Panc1 (cell line): Measurements from ENCODE around the gene SEM1. TPM values are rescaled to one million over a fixed set of nuclear protein-coding genes. Genes with fewer than 3 reads are reported as not detected.

Source experiments
- ATAC-seq: fragments of 200-7000 bp; cut with Tn5 transposase; 2 replicates; pipeline ENCODE4 v1.9.1; 2020; ENCODE audit warnings: mild to moderate bottlenecking, moderate library complexity
- BruUV-seq: library from RNA; stranded (reverse); fragments of 400-500 nt; replicated peaks from 2 replicates; lab custom pipeline; 2021; lab: Mats Ljungman, UMichigan
- CTCF ChIA-PET: fragments of 300-600 bp; sonication (Branson Sonifier 250); formaldehyde crosslinking; loops from one replicate; lab custom pipeline; 2022; ENCODE audit warnings: antibody characterized with exemption; lab: Charles Lee
- POLR2A ChIA-PET: fragments of 300-600 bp; sonication (Branson Sonifier 250); formaldehyde crosslinking; loops from one replicate; lab custom pipeline; 2022; ENCODE audit warnings: antibody characterized with exemption; lab: Charles Lee
- DNase-seq: peaks from one replicate; pipeline ENCODE4 v3.0.0-alpha.2; 2010; ENCODE audit warnings: low read depth, low spot score
- H3K27ac ChIP-seq: 2 replicates; pipeline ENCODE4 v1.5.1; 2011; ENCODE audit warnings: mild to moderate bottlenecking, low read length, inconsistent platforms
- H3K27me3 ChIP-seq: fragments of 200-500 bp; sonication (Bioruptor generic); 2 replicates; pipeline ENCODE4 v1.6.0; 2014; ENCODE audit warnings: low read length, inconsistent platforms; ENCODE audit not compliant: control insufficient read depth, insufficient read depth
- H3K36me3 ChIP-seq: fragments of 200-500 bp; sonication (Bioruptor generic); 2 replicates; pipeline ENCODE4 v1.5.1; 2014; ENCODE audit warnings: inconsistent platforms, mild to moderate bottlenecking, low read length, moderate library complexity; ENCODE audit not compliant: control insufficient read depth, insufficient read depth
- H3K4me1 ChIP-seq: 2 replicates; pipeline ENCODE4 v1.5.1; 2011; ENCODE audit warnings: inconsistent platforms, mild to moderate bottlenecking, low read length, moderate library complexity; ENCODE audit not compliant: control insufficient read depth, insufficient read depth
- H3K4me3 ChIP-seq, 2 experiments: 2 replicates each; pipeline ENCODE4 v1.5.1; 2011 to 2012; ENCODE audit warnings: low read depth in 2 of 2, low read length in 2 of 2, mild to moderate bottlenecking in 2 of 2, inconsistent platforms in 1 of 2, moderate library complexity in 1 of 2
- H3K9me3 ChIP-seq: fragments of 200-500 bp; sonication (Bioruptor generic); 2 replicates; pipeline ENCODE4 v1.5.1; 2014; ENCODE audit warnings: low read depth, mild to moderate bottlenecking, inconsistent platforms, low read length, moderate library complexity; ENCODE audit not compliant: control insufficient read depth, insufficient read depth
- POLR2AphosphoS5 ChIP-seq: IDR thresholded peaks from 2 replicates; pipeline ENCODE4 v1.6.1; 2012; ENCODE audit warnings: mild to moderate bottlenecking, low read depth, low read length, moderate library complexity
- SIN3A ChIP-seq: IDR thresholded peaks from 2 replicates; pipeline ENCODE4 v1.6.1; 2012; ENCODE audit warnings: low read depth, mild to moderate bottlenecking, low read length, moderate library complexity, borderline replicate concordance; ENCODE audit not compliant: insufficient read depth
- TCF7L2 ChIP-seq: IDR thresholded peaks from 2 replicates; pipeline ENCODE4 v1.6.1; 2011; ENCODE audit warnings: mild to moderate bottlenecking, low read depth, low read length, inconsistent platforms
- in situ Hi-C: cut with HindIII; loops from 2 replicates; pipeline ENCODE4 v1.10.0; 2016; ENCODE audit warnings: low sequenced_read_pairs, low pct_unique_long_range_greater_than_20kb
- intact Hi-C: fragments of 100-400 bp; cut with micrococcal nuclease; formaldehyde crosslinking; loops from one replicate; pipeline ENCODE4 v1.10.0; 2022; ENCODE audit not compliant: unreplicated experiment
- total RNA-seq: library from RNA; stranded (reverse); gene quantifications from one replicate; pipeline ENCODE4 v1.2.1, GENCODE V29; 2021; ENCODE audit not compliant: unreplicated experiment
- TF ChIP-seq, protein P1 (sequence below): fragments of 450-650 bp; IDR thresholded peaks from 2 replicates; pipeline ENCODE4 v1.5.1; 2017; ENCODE audit warnings: mild to moderate bottlenecking
- TF ChIP-seq, protein P2 (sequence below), 2 experiments: IDR thresholded peaks; 2 replicates each; pipeline ENCODE4 v1.6.1; 2011 to 2012; ENCODE audit warnings: low read depth in 2 of 2, control low read depth in 1 of 2, low read length in 1 of 2, mild to moderate bottlenecking in 1 of 2, moderate library complexity in 1 of 2; ENCODE audit not compliant: insufficient read depth in 1 of 2

SEM1 gene
- total RNA-seq, 1 experiment from 2014 or later, result 67.8 TPM

DNA sequence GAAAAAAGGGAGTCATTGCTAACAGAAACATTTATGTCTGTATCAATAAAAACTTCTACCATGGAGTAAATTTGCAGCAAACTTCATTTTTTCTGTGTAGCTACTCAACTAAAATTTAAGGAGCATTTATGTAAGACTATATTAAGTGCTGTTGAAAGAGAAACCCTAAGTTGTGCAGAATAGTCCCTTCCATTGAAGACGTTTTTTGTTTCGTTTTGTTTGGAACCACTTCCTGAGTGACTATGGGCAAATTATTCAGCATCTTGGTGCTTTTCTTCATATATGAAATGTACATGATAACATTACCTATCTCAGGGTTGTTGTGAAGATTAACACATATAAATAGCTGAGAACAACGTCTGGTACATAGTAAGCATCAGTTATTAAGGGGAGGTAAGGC, 24.3 kb downstream of the SEM1 start:
- Histone ChIP-seq H3K36me3 (peaks cover 7% of the 10 kb centered on the region; the same call in 1 of the 2 replicates), H3K4me1 (no peaks in the 10 kb centered on the region), H3K27ac (no peak overlapping the region), H3K4me3 (no peak overlapping the region), H3K27me3 (no peaks in the 10 kb centered on the region), H3K9me3 (no peaks in the 10 kb centered on the region)
- intact Hi-C loops, result no loop called here
- TF ChIP-seq POLR2AphosphoS5, result no peak
- TF ChIP-seq, protein P1, sequence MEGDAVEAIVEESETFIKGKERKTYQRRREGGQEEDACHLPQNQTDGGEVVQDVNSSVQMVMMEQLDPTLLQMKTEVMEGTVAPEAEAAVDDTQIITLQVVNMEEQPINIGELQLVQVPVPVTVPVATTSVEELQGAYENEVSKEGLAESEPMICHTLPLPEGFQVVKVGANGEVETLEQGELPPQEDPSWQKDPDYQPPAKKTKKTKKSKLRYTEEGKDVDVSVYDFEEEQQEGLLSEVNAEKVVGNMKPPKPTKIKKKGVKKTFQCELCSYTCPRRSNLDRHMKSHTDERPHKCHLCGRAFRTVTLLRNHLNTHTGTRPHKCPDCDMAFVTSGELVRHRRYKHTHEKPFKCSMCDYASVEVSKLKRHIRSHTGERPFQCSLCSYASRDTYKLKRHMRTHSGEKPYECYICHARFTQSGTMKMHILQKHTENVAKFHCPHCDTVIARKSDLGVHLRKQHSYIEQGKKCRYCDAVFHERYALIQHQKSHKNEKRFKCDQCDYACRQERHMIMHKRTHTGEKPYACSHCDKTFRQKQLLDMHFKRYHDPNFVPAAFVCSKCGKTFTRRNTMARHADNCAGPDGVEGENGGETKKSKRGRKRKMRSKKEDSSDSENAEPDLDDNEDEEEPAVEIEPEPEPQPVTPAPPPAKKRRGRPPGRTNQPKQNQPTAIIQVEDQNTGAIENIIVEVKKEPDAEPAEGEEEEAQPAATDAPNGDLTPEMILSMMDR, result no peak
- no peak for TF ChIP-seq TCF7L2
- TF ChIP-seq, protein P2, sequence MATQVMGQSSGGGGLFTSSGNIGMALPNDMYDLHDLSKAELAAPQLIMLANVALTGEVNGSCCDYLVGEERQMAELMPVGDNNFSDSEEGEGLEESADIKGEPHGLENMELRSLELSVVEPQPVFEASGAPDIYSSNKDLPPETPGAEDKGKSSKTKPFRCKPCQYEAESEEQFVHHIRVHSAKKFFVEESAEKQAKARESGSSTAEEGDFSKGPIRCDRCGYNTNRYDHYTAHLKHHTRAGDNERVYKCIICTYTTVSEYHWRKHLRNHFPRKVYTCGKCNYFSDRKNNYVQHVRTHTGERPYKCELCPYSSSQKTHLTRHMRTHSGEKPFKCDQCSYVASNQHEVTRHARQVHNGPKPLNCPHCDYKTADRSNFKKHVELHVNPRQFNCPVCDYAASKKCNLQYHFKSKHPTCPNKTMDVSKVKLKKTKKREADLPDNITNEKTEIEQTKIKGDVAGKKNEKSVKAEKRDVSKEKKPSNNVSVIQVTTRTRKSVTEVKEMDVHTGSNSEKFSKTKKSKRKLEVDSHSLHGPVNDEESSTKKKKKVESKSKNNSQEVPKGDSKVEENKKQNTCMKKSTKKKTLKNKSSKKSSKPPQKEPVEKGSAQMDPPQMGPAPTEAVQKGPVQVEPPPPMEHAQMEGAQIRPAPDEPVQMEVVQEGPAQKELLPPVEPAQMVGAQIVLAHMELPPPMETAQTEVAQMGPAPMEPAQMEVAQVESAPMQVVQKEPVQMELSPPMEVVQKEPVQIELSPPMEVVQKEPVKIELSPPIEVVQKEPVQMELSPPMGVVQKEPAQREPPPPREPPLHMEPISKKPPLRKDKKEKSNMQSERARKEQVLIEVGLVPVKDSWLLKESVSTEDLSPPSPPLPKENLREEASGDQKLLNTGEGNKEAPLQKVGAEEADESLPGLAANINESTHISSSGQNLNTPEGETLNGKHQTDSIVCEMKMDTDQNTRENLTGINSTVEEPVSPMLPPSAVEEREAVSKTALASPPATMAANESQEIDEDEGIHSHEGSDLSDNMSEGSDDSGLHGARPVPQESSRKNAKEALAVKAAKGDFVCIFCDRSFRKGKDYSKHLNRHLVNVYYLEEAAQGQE (IDR thresholded peaks at IDR 0.05; ENCODE audit: insufficient read depth in 1 of 2, low read depth in 2 of 2, low read length in 1 of 2), result no peak
- no peak for TF ChIP-seq SIN3A
- DNase-seq (no peak), ATAC-seq (no peak)
- ChIA-PET POLR2A (no interaction called here), CTCF (no interaction called here)
- no TSS peak for BruUV-seq
- in situ Hi-C loops, result no loop called here

DNA sequence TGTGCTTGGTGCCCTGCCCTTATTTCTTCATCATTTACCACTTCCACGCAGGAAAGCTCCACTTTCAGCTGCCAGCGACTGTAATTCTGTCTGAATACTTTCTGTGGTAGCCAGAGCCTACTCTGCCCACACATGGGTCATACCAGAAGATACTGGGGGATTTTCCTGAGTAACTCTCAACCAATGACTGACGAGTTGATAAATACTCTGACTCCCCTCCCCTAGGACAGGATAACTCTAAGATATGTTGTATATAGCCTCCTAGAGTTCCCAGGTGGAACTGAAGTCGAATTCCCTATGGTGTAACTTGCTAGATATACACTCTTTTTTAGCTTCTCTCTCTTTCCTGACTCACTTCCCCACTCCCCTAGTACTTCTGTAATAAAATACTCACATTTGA, 29.8 kb downstream of the SEM1 start:
- H3K36me3 ChIP-seq, result no peaks in the 10 kb centered on the region
- no peaks in the 10 kb centered on the region for H3K9me3 ChIP-seq
- BruUV-seq, result no TSS peak
- POLR2A ChIA-PET, result no interaction called here
- TF ChIP-seq, protein P1, result no peak
- TF ChIP-seq TCF7L2, result no peak
- TF ChIP-seq SIN3A, result no peak
- TF ChIP-seq, protein P2 (IDR thresholded peaks at IDR 0.05; ENCODE audit: insufficient read depth in 1 of 2, low read depth in 2 of 2, low read length in 1 of 2), result no peak
- TF ChIP-seq POLR2AphosphoS5, result no peak
- H3K4me3 ChIP-seq, result no peak overlapping the region
- CTCF ChIA-PET, result no interaction called here
- ATAC-seq (no peak), DNase-seq (no peak)
- H3K4me1 ChIP-seq, result no peaks in the 10 kb centered on the region
- no peak overlapping the region for H3K27ac ChIP-seq
- in situ Hi-C loops (no loop called here), intact Hi-C loops (no loop called here)
- no peaks in the 10 kb centered on the region for H3K27me3 ChIP-seq
